Measurements from ENCODE around the gene KRTAP12-4.

The KRTAP12-4 gene

DNA sequence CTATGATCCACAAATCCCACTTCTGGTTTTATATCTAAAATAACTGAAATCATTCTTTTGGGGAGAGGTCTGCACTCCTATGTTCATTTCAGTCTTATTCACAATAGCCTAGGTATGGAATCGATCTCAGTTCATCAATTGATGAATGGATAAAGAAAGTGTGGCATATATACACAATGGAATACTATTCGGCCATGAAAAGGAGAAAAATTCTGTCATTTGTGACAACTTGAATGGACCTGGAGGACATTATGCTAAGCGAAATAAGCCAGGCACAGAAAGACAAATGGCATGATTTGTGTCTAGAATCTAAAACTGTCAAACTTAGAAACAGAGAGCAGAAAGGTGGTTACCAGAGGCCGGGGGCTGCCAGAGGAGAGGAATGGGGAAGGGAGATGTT, 48.0 kb downstream of the KRTAP12-4 start:
- DNase-seq: no peak
